Mesenchymal stem cell (in vitro differentiated cells and primary cell): Measurements from ENCODE around the gene PLCB3.

ENCODE experiments used
- DNase-seq: peaks from one replicate; pipeline ENCODE4 v3.0.0-alpha.2; 2013
- H2AFZ ChIP-seq: one replicate; pipeline ENCODE4 v1.6.1; 2013; ENCODE audit warnings: low read depth, mild to moderate bottlenecking, control low read depth, inconsistent platforms, low read length, moderate library complexity
- H2AK5ac ChIP-seq: 2 replicates; pipeline ENCODE4 v1.6.1; 2013; ENCODE audit warnings: low read length, moderate library complexity, mild to moderate bottlenecking, inconsistent platforms; ENCODE audit not compliant: severe bottlenecking
- H2BK120ac ChIP-seq: one replicate; pipeline ENCODE4 v1.6.1; 2013; ENCODE audit warnings: low read depth, mild to moderate bottlenecking, inconsistent platforms, low read length, moderate library complexity
- H2BK12ac ChIP-seq, 2 experiments: one replicate each; pipeline ENCODE4 v1.6.1; 2013; ENCODE audit warnings: inconsistent platforms in 2 of 2, low read length in 2 of 2, mild to moderate bottlenecking in 2 of 2, moderate library complexity in 2 of 2, control low read depth in 1 of 2
- H2BK15ac ChIP-seq: one replicate; pipeline ENCODE4 v1.6.1; 2013; ENCODE audit warnings: mild to moderate bottlenecking, low read depth, inconsistent platforms; ENCODE audit not compliant: poor library complexity, severe bottlenecking
- H2BK5ac ChIP-seq: 2 replicates; pipeline ENCODE4 v1.6.1; 2013; ENCODE audit warnings: low read depth, mild to moderate bottlenecking, low read length, control low read depth, inconsistent platforms; ENCODE audit not compliant: poor library complexity, severe bottlenecking
- H3K14ac ChIP-seq, 2 experiments: one replicate each; pipeline ENCODE4 v1.6.1; 2013; ENCODE audit warnings: inconsistent platforms in 2 of 2, low read length in 2 of 2, control low read depth in 1 of 2, mild to moderate bottlenecking in 1 of 2, moderate library complexity in 1 of 2
- H3K18ac ChIP-seq, 2 experiments: one replicate each; pipeline ENCODE4 v1.6.1; 2013; ENCODE audit warnings: inconsistent platforms in 2 of 2, low read length in 2 of 2, control low read depth in 1 of 2, low read depth in 1 of 2, mild to moderate bottlenecking in 1 of 2
- H3K23ac ChIP-seq, 2 experiments: one replicate each; pipeline ENCODE4 v1.6.1; 2013; ENCODE audit warnings: inconsistent platforms in 2 of 2, low read length in 2 of 2, mild to moderate bottlenecking in 2 of 2, moderate library complexity in 2 of 2, control low read depth in 1 of 2
- H3K27ac ChIP-seq: 2 replicates; pipeline ENCODE4 v1.5.1; 2013; ENCODE audit warnings: mild to moderate bottlenecking, moderate library complexity, low read length, control low read depth, inconsistent platforms; ENCODE audit not compliant: poor library complexity, severe bottlenecking
- H3K27me3 ChIP-seq, 2 experiments: 2 replicates each; pipeline versions ENCODE4 v1.6.1 to v1.7.0; 2013; ENCODE audit warnings: low read length in 2 of 2, mild to moderate bottlenecking in 2 of 2, moderate library complexity in 2 of 2, control low read depth in 1 of 2, inconsistent platforms in 1 of 2; ENCODE audit not compliant: control insufficient read depth in 1 of 2, insufficient read depth in 1 of 2
- H3K36me3 ChIP-seq, 2 experiments: 2 replicates each; pipeline versions ENCODE4 v1.6.1 to v1.7.0; 2013; ENCODE audit warnings: low read length in 2 of 2, control low read depth in 1 of 2, inconsistent platforms in 1 of 2, low read depth in 1 of 2, mild to moderate bottlenecking in 1 of 2; ENCODE audit not compliant: insufficient read depth in 2 of 2, control insufficient read depth in 1 of 2
- H3K4ac ChIP-seq, 2 experiments: one replicate each; pipeline ENCODE4 v1.6.1; 2013; ENCODE audit warnings: inconsistent platforms in 2 of 2, low read length in 2 of 2, mild to moderate bottlenecking in 2 of 2, moderate library complexity in 2 of 2, control low read depth in 1 of 2, low read depth in 1 of 2
- H3K4me1 ChIP-seq: 2 replicates; pipeline ENCODE4 v1.6.1; 2013; ENCODE audit warnings: low read depth, low read length, control low read depth; ENCODE audit not compliant: control insufficient read depth, insufficient read depth
- H3K4me2 ChIP-seq: 2 replicates; pipeline ENCODE4 v1.6.1; 2013; ENCODE audit warnings: low read length, mild to moderate bottlenecking, inconsistent platforms; ENCODE audit not compliant: poor library complexity, severe bottlenecking
- H3K4me3 ChIP-seq, 2 experiments: 2 replicates each; pipeline versions ENCODE4 v1.5.1 to v1.7.0; 2013; ENCODE audit warnings: low read length in 2 of 2, mild to moderate bottlenecking in 2 of 2, control low read depth in 1 of 2, low read depth in 1 of 2; ENCODE audit not compliant: insufficient read depth in 1 of 2
- H3K79me1 ChIP-seq: replicated peaks from 2 replicates; pipeline ENCODE4 v1.6.1; 2013; ENCODE audit warnings: mild to moderate bottlenecking, control low read depth, low read length, inconsistent platforms; ENCODE audit not compliant: poor library complexity, severe bottlenecking
- H3K9ac ChIP-seq: 2 replicates; pipeline ENCODE4 v1.7.0; 2013; ENCODE audit warnings: mild to moderate bottlenecking, low read length, moderate library complexity
- H3K9me3 ChIP-seq: 2 replicates; pipeline ENCODE4 v1.7.0; 2013; ENCODE audit warnings: mild to moderate bottlenecking, low read length; ENCODE audit not compliant: control insufficient read depth
- H4K8ac ChIP-seq: one replicate; pipeline ENCODE4 v1.6.1; 2013; ENCODE audit warnings: inconsistent platforms, mild to moderate bottlenecking, low read length, moderate library complexity
- H4K91ac ChIP-seq: one replicate; pipeline ENCODE4 v1.6.1; 2013; ENCODE audit warnings: mild to moderate bottlenecking, low read length, inconsistent platforms
- WGBS: methylation state at CpG from one replicate; pipeline ENCODE4 v1.1.7; 2013; ENCODE audit warnings: mixed read lengths; 5-methylcytosine and 5-hydroxymethylcytosine counted together

Gene PLCB3

DNA sequence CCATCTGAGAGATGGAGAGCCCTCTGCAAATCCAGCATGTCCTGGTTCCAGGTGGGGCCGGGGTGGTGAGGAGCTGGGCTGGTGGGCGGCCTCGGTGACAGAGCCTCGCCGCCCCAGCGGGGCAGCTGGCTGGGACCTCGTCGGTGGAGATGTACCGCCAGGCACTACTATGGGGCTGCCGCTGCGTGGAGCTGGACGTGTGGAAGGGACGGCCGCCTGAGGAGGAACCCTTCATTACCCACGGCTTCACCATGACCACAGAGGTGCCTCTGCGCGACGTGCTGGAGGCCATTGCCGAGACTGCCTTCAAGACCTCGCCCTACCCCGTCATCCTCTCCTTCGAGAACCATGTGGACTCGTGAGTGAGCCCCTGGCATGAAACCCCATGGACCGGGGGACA is 7.0 kb downstream of the PLCB3 start:
- Histone ChIP-seq H3K18ac (no peak overlapping the region), H3K27ac (no peak overlapping the region), H2BK5ac (no peak overlapping the region), H3K14ac (no peak overlapping the region), H3K4me2 (no peak overlapping the region), H3K79me1 (peaks cover 35% of the 10 kb centered on the region), H2AFZ (no peak overlapping the region), H3K23ac (no peak overlapping the region), H3K36me3 (peaks cover 75 to 87% of the 10 kb centered on the region in 2 experiments), H2BK12ac (no peak overlapping the region), H3K9me3 (no peaks in the 10 kb centered on the region), H4K8ac (no peak overlapping the region), H4K91ac (no peak overlapping the region), H3K9ac (no peak overlapping the region), H3K27me3 (no peaks in the 10 kb centered on the region), H2AK5ac (no peak overlapping the region), H2BK120ac (no peak overlapping the region), H3K4me3 (no peak overlapping the region), H3K4ac (no peak overlapping the region), H2BK15ac (no peak overlapping the region), H3K4me1 (peaks cover 26% of the 10 kb centered on the region)
- WGBS: 94% methylated on average over 24 of the region's 24 CpGs
- DNase-seq: no peak

DNA sequence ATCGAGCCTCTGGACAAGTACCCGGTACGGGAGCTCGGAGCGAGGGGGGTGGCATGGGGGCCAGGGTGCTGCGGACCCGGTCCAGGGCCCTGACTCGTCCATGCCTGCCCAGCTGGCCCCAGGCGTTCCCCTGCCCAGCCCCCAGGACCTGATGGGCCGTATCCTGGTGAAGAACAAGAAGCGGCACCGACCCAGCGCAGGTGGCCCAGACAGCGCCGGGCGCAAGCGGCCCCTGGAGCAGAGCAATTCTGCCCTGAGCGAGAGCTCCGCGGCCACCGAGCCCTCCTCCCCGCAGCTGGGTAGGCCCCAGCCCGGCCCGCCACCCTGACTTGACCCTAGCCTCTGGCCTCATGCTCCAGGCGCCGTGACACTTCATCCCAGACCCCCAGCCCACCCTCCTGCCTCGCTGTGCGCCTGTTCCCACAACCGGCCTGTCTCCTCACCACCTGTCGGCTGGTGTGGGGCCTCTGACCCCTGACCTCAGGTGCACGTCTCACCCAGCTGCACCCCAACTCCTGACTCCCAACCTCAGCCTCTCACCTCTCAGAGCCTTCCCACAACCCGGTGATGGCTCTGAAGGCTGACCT is 7.7 kb downstream of the PLCB3 start:
- H3K4ac ChIP-seq: no peak overlapping the region
- H2BK120ac ChIP-seq: no peak overlapping the region
- H4K91ac ChIP-seq: no peak overlapping the region
- H3K36me3 ChIP-seq: peaks cover 82 to 92% of the 10 kb centered on the region in 2 experiments
- no peak overlapping the region for H3K14ac ChIP-seq
- 95% methylated on average over 32 of the region's 32 CpGs for WGBS
- H2BK5ac ChIP-seq: no peak overlapping the region
- H2BK15ac ChIP-seq: no peak overlapping the region
- no peak overlapping the region for H3K4me2 ChIP-seq
- no peak overlapping the region for H2AK5ac ChIP-seq
- no peak overlapping the region for H2AFZ ChIP-seq
- no peaks in the 10 kb centered on the region for H3K9me3 ChIP-seq
- DNase-seq: no peak
- peaks cover 33% of the 10 kb centered on the region for H3K79me1 ChIP-seq
- H3K27me3 ChIP-seq: no peaks in the 10 kb centered on the region
- H3K4me3 ChIP-seq: no peak overlapping the region
- no peak overlapping the region for H3K27ac ChIP-seq
- H3K23ac ChIP-seq: no peak overlapping the region
- no peak overlapping the region for H3K18ac ChIP-seq
- no peak overlapping the region for H2BK12ac ChIP-seq
- peaks cover 26% of the 10 kb centered on the region for H3K4me1 ChIP-seq
- H3K9ac ChIP-seq: no peak overlapping the region
- H4K8ac ChIP-seq: no peak overlapping the region

DNA sequence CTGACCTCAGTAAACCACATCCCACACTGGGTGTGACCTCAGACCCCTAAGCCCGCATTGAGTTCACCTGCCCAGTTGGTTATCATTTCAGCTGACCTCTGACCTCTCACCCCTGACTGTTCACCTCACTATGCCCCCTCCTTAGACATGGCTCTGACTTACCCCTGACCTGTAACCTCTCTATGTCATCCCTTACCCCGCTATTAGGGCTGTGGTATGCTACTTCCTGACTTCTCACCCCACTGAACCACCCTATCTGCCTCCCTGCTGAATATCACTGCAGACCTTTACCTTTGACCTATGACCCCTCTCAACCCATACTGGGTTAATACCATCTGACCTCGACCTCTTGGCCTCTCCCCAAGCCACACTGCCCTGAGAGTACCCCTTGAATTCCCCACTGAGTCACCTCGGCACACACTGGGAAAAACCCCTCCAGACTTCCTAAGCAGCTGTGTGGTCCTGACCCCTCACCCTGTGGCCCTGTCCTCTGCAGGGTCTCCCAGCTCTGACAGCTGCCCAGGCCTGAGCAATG is 8.3 kb downstream of the PLCB3 start:
- Histone ChIP-seq H3K27ac (no peak overlapping the region), H3K4ac (no peak overlapping the region), H3K23ac (no peak overlapping the region), H2BK12ac (no peak overlapping the region), H3K79me1 (peaks cover 30% of the 10 kb centered on the region), H3K27me3 (no peaks in the 10 kb centered on the region), H3K36me3 (peaks cover 87 to 92% of the 10 kb centered on the region in 2 experiments), H3K4me1 (peaks cover 26% of the 10 kb centered on the region), H3K14ac (no peak overlapping the region), H3K4me3 (no peak overlapping the region), H2AFZ (no peak overlapping the region), H4K91ac (no peak overlapping the region), H2BK5ac (no peak overlapping the region), H2BK120ac (no peak overlapping the region), H3K9ac (no peak overlapping the region), H4K8ac (no peak overlapping the region), H3K18ac (no peak overlapping the region), H3K9me3 (no peaks in the 10 kb centered on the region), H2AK5ac (no peak overlapping the region), H3K4me2 (no peak overlapping the region), H2BK15ac (no peak overlapping the region)
- 83% methylated on average over 4 of the region's 4 CpGs for WGBS
- DNase-seq: no peak

DNA sequence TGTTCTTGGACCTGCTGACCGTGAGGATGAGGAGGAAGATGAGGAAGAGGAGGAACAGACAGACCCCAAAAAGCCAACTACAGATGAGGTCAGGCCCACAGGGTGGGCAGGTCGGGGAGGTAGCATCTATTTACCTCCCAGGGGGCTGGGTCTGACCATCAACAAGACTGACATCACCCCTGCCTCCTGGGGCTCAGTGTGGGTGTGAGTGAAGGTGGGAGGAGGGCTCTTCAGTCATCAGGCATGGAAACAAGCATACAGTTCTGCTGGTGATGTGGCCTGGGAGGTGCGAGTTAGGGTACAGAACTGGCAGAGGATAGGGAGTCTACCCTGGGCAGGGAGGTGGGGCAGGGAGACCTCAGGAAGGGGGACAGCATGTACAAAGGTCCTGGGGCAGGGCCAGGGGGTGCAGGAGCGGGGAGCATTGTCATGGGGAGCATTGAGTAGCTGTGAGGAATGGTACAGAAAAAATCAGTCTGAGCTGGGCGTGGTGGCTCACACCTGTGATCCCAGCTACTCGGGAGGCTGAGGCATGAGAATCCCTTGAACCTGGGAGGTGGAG is 8.9 kb downstream of the PLCB3 start:
- Histone ChIP-seq H4K8ac (no peak overlapping the region), H3K36me3 (peaks cover 83 to 92% of the 10 kb centered on the region in 2 experiments), H2BK5ac (no peak overlapping the region), H3K4me3 (no peak overlapping the region), H3K27ac (no peak overlapping the region), H3K14ac (no peak overlapping the region), H3K4me2 (no peak overlapping the region), H3K79me1 (peaks cover 26% of the 10 kb centered on the region), H2BK12ac (no peak overlapping the region), H2BK15ac (no peak overlapping the region), H2BK120ac (no peak overlapping the region), H3K4me1 (peaks cover 26% of the 10 kb centered on the region), H2AFZ (no peak overlapping the region), H3K27me3 (no peaks in the 10 kb centered on the region), H4K91ac (no peak overlapping the region), H2AK5ac (no peak overlapping the region), H3K9me3 (no peaks in the 10 kb centered on the region), H3K23ac (no peak overlapping the region), H3K4ac (no peak overlapping the region), H3K18ac (no peak overlapping the region), H3K9ac (no peak overlapping the region)
- 94% methylated on average over 5 of the region's 6 CpGs for WGBS
- no peak for DNase-seq
